IMR-90 (cell line): ENCODE results near the gene WDR27. TPM values are rescaled to one million over a fixed set of nuclear protein-coding genes. Genes with fewer than 3 reads are reported as not detected.

Source experiments
- ATAC-seq: fragments of 200-7000 bp; cut with Tn5 transposase; 2 replicates; pipeline ENCODE4 v1.9.1; 2020; ENCODE audit warnings: low read depth, mild to moderate bottlenecking, moderate library complexity
- BruUV-seq: library from RNA; stranded (reverse); fragments of 400-500 nt; replicated peaks from 2 replicates; lab custom pipeline; 2021; lab: Mats Ljungman, UMichigan
- CTCF ChIA-PET: fragments of 300-600 bp; formaldehyde crosslinking; extraction: SDS; loops from one replicate; lab custom pipeline; 2021; ENCODE audit warnings: antibody characterized with exemption; lab: Yijun Ruan, JAX
- POLR2A ChIA-PET: fragments of 300-600 bp; sonication (Branson Sonifier 250); formaldehyde crosslinking; loops from one replicate; lab custom pipeline; 2022; ENCODE audit warnings: antibody characterized with exemption; ENCODE audit not compliant: unreplicated experiment; lab: Charles Lee
- DNase-seq: peaks from one replicate; pipeline ENCODE4 v3.0.0; 2013
- H2AFZ ChIP-seq: replicated peaks from 2 replicates; pipeline ENCODE3; 2013; ENCODE audit warnings: low read length, mild to moderate bottlenecking; ENCODE audit not compliant: poor library complexity
- H2AK5ac ChIP-seq: 2 replicates; pipeline ENCODE4 v1.6.1; 2013; ENCODE audit warnings: low read depth, low read length, inconsistent platforms
- H2AK9ac ChIP-seq: replicated peaks from 2 replicates; pipeline ENCODE3; 2013; ENCODE audit warnings: mild to moderate bottlenecking, low read depth, low read length, moderate library complexity; ENCODE audit not compliant: poor library complexity
- H2BK120ac ChIP-seq: 2 replicates; pipeline ENCODE4 v1.6.1; 2013; ENCODE audit warnings: low read depth, low read length, inconsistent platforms
- H2BK15ac ChIP-seq: 3 replicates; pipeline ENCODE4 v1.6.1; 2013; ENCODE audit warnings: low read depth, low read length, inconsistent platforms
- H2BK20ac ChIP-seq: 2 replicates; pipeline ENCODE4 v1.6.1; 2013; ENCODE audit warnings: low read depth, mild to moderate bottlenecking, inconsistent platforms, low read length, moderate library complexity
- H2BK5ac ChIP-seq: 2 replicates; pipeline ENCODE4 v1.6.1; 2013; ENCODE audit warnings: mild to moderate bottlenecking, low read depth, low read length, inconsistent platforms; ENCODE audit not compliant: poor library complexity, severe bottlenecking
- H3K14ac ChIP-seq: replicated peaks from 2 replicates; pipeline ENCODE4 v1.6.1; 2013; ENCODE audit warnings: low read depth, low read length, inconsistent platforms
- H3K18ac ChIP-seq: 2 replicates; pipeline ENCODE4 v1.6.1; 2013; ENCODE audit warnings: low read depth, low read length, control low read depth
- H3K23ac ChIP-seq: 2 replicates; pipeline ENCODE4 v1.6.1; 2013; ENCODE audit warnings: low read depth, low read length, inconsistent platforms
- H3K27ac ChIP-seq: 2 replicates; pipeline ENCODE4 v1.5.1; 2013; ENCODE audit warnings: mild to moderate bottlenecking, control low read depth, low read length; ENCODE audit not compliant: insufficient read depth
- H3K27me3 ChIP-seq: 2 replicates; pipeline ENCODE4 v1.6.1; 2013; ENCODE audit warnings: low read length; ENCODE audit not compliant: control insufficient read depth, insufficient read depth
- H3K36me3 ChIP-seq: 2 replicates; pipeline ENCODE4 v1.6.1; 2013; ENCODE audit warnings: low read length, mixed read lengths; ENCODE audit not compliant: control insufficient read depth, insufficient read depth
- H3K4ac ChIP-seq: 2 replicates; pipeline ENCODE4 v1.6.1; 2013; ENCODE audit warnings: low read depth, low read length, inconsistent platforms
- H3K4me1 ChIP-seq: 2 replicates; pipeline ENCODE4 v1.6.1; 2013; ENCODE audit warnings: low read length, mixed read lengths; ENCODE audit not compliant: control insufficient read depth, insufficient read depth
- H3K4me2 ChIP-seq: 2 replicates; pipeline ENCODE4 v1.6.1; 2013; ENCODE audit warnings: low read depth, mild to moderate bottlenecking, control low read depth, low read length, moderate library complexity
- H3K4me3 ChIP-seq: 2 replicates; pipeline ENCODE4 v1.5.1; 2013; ENCODE audit warnings: low read depth, mild to moderate bottlenecking, control low read depth, low read length, moderate library complexity; ENCODE audit not compliant: insufficient read depth
- H3K56ac ChIP-seq: 2 replicates; pipeline ENCODE4 v1.6.1; 2013; ENCODE audit warnings: low read length, inconsistent platforms; ENCODE audit not compliant: insufficient read depth; ENCODE audit errors: extremely low read depth
- H3K79me1 ChIP-seq, 2 experiments: 2 replicates each; pipeline ENCODE4 v1.6.1; 2013; ENCODE audit warnings: low read length in 2 of 2, inconsistent platforms in 1 of 2, low read depth in 1 of 2
- H3K9ac ChIP-seq: 2 replicates; pipeline ENCODE4 v1.6.1; 2013; ENCODE audit warnings: low read depth, low read length, control low read depth
- H3K9me1 ChIP-seq: 2 replicates; pipeline ENCODE4 v1.6.1; 2013; ENCODE audit warnings: low read length, inconsistent platforms; ENCODE audit not compliant: insufficient read depth
- H3K9me3 ChIP-seq: 2 replicates; pipeline ENCODE4 v1.6.1; 2013; ENCODE audit warnings: low read length; ENCODE audit not compliant: control insufficient read depth, insufficient read depth
- H4K20me1 ChIP-seq: 2 replicates; pipeline ENCODE4 v1.6.1; 2013; ENCODE audit warnings: low read length, inconsistent platforms; ENCODE audit not compliant: insufficient read depth
- H4K5ac ChIP-seq: 2 replicates; pipeline ENCODE4 v1.6.1; 2013; ENCODE audit warnings: mild to moderate bottlenecking, low read depth, low read length, control low read depth
- H4K8ac ChIP-seq, 2 experiments: 2 replicates each; pipeline ENCODE4 v1.6.1; 2013; ENCODE audit warnings: low read depth in 2 of 2, low read length in 2 of 2, control low read depth in 1 of 2, inconsistent platforms in 1 of 2
- H4K91ac ChIP-seq: 2 replicates; pipeline ENCODE4 v1.6.1; 2013; ENCODE audit warnings: low read depth, low read length, inconsistent platforms; ENCODE audit not compliant: insufficient read depth
- BHLHE40 ChIP-seq: fragments of 150-350 bp; IDR thresholded peaks from 2 replicates; pipeline ENCODE4 v1.6.1; 2016; ENCODE audit warnings: mild to moderate bottlenecking, low read depth, low read length
- CHD1 ChIP-seq: IDR thresholded peaks from 2 replicates; pipeline ENCODE4 v1.6.1; 2012; ENCODE audit warnings: low read depth, low read length, improper control_type of control experiment
- MAFK ChIP-seq: IDR thresholded peaks from 2 replicates; pipeline ENCODE4 v1.6.1; 2012; ENCODE audit warnings: low read depth, low read length, improper control_type of control experiment
- RAD21 ChIP-seq: IDR thresholded peaks from 2 replicates; pipeline ENCODE4 v1.6.1; 2012; ENCODE audit warnings: low read length, improper control_type of control experiment
- RFX5 ChIP-seq: IDR thresholded peaks from 2 replicates; pipeline ENCODE4 v1.8.0; 2012; ENCODE audit warnings: low read depth, mild to moderate bottlenecking, low read length, moderate library complexity
- SMC3 ChIP-seq: fragments of 150-350 bp; IDR thresholded peaks from 2 replicates; pipeline ENCODE4 v1.6.1; 2016; ENCODE audit warnings: low read depth, mild to moderate bottlenecking, antibody characterized with exemption, low read length, moderate library complexity
- WGBS, 2 experiments: methylation state at CpG; one replicate each; pipeline versions ENCODE4 v1.1.5 to v1.1.7; 2013; ENCODE audit warnings: missing lambda C conversion rate in 2 of 2; ENCODE audit not compliant: insufficient read length in 1 of 2; ENCODE audit errors: extremely low coverage in 2 of 2; 5-methylcytosine and 5-hydroxymethylcytosine counted together
- dilution Hi-C: fragments of 300-500 bp; cut with HindIII; formaldehyde crosslinking; loops from one replicate; pipeline ENCODE4 v1.14.3; 2018; ENCODE audit warnings: low sequenced_read_pairs; ENCODE audit not compliant: unreplicated experiment
- in situ Hi-C: fragments of 300-500 bp; cut with MboI; formaldehyde crosslinking; loops from 3 replicates; pipeline ENCODE4 v1.14.3; 2019; ENCODE audit warnings: low sequenced_read_pairs, inconsistent platforms, mixed read lengths
- intact Hi-C: fragments of 100-400 bp; cut with micrococcal nuclease; formaldehyde crosslinking; loops from 2 replicates; pipeline ENCODE4 v1.10.0; 2022
- polyA plus RNA-seq, 3 experiments: library from polyadenylated mRNA; depleted of rRNA; stranded (reverse); fragments of >200 nt; gene quantifications; 2 replicates each; pipeline ENCODE4 v1.2.3, GENCODE V29; 2012; ENCODE audit warnings: low replicate concordance in 1 of 3
- total RNA-seq: library from RNA; depleted of rRNA; stranded (reverse); fragments of >200 nt; gene quantifications from 2 replicates; pipeline ENCODE4 v1.2.3, GENCODE V29; 2012

Gene WDR27
- total and polyA plus RNA-seq, 2 of the 4 experiments (the other 2 are of a cell fraction), result 7.0 to 18.5 TPM

GRCh38 chr6:169451065-169451838 lies 250.6 kb downstream of the WDR27 start:
- H3K4me2 ChIP-seq, result peak overlapping the region; percentile 80
- H2BK5ac ChIP-seq, result peak overlapping the region; percentile 91
- H3K9me3 ChIP-seq, result no peaks in the 10 kb centered on the region
- ATAC-seq (no peak), DNase-seq (no peak)
- H3K36me3 ChIP-seq, result no peaks in the 10 kb centered on the region
- H3K4me3 ChIP-seq, result no peak overlapping the region
- H3K27ac ChIP-seq, result peak overlapping the region; percentile 90
- peak overlapping the region; percentile 43 to 64; a peak in 3 of 4 replicates for H4K8ac ChIP-seq
- peak overlapping the region; percentile 83 for H2AK5ac ChIP-seq
- H3K27me3 ChIP-seq, result no peaks in the 10 kb centered on the region
- whole genome bisulfite sequencing, 2 experiments, result 90% methylated on average over 2 of the region's 14 CpGs; no CpG with 5 or more reads in 1 of the 2 experiments
- H2BK120ac ChIP-seq, result peak overlapping the region; percentile 67
- H3K23ac ChIP-seq, result peak overlapping the region; percentile 11; the same call in 1 of the 2 replicates
- peak overlapping the region; percentile 68 for H3K18ac ChIP-seq
- H3K79me1 ChIP-seq, result no peaks in the 10 kb centered on the region
- H4K91ac ChIP-seq, result peak overlapping the region; percentile 94
- H3K4me1 ChIP-seq, result peaks cover 21% of the 10 kb centered on the region
- H4K20me1 ChIP-seq, result no peaks in the 10 kb centered on the region
- H2BK20ac ChIP-seq, result peak overlapping the region; percentile 73
- H2BK15ac ChIP-seq, result peak overlapping the region; percentile 94; the same call in 2 of the 3 replicates
- in situ Hi-C loops (no loop called here), dilution Hi-C loops (no loop called here), intact Hi-C loops (loop anchor here (10.0 kb wide), 1 partner anchor 376 kb away; no protein-coding TSS in a partner anchor)
- peak overlapping the region; percentile 85 for H3K4ac ChIP-seq
- peak overlapping the region; percentile 58; the same call in 1 of the 2 replicates for H3K56ac ChIP-seq
- peak overlapping the region; percentile 65 for H4K5ac ChIP-seq
- POLR2A ChIA-PET, result interaction anchor here (0.6 kb wide), 1 partner anchor 26 kb away, joined by 3 read pairs; no protein-coding TSS in a partner anchor
- TF ChIP-seq CHD1 (no peak), RAD21 (no peak), RFX5 (no peak), BHLHE40 (no peak), MAFK (peak; percentile 92), SMC3 (no peak)
- CTCF ChIA-PET, result no interaction called here
- H2AK9ac ChIP-seq, result peak overlapping the region; percentile 16
- 0 out of 2 replicates have a peak overlapping the region, but pooled peaks have one; percentile 66 for H3K14ac ChIP-seq
- H3K9ac ChIP-seq, result peak overlapping the region; percentile 64
- BruUV-seq, result no TSS peak
- H2AFZ ChIP-seq, result no peak overlapping the region
- peaks cover 26% of the 10 kb centered on the region; the same call in 1 of the 2 replicates for H3K9me1 ChIP-seq
